Stimulated activated CD4-positive, alpha-beta T cell treated with anti-CD3 and anti-CD28 coated beads, Interleukin-1b, Interleukin-23, amount 100 ng/mL, for 24 hours (primary cell): ENCODE results near the gene CLSTN2.

Source experiments
- DNase-seq, 4 experiments: peaks; one replicate each; pipeline ENCODE4 v3.0.0-alpha.2; 2020; ENCODE audit warnings: low read depth in 4 of 4, low spot score in 1 of 4

The CLSTN2 gene

GRCh38 chr3:140443073-140443472 lies 508.1 kb downstream of the CLSTN2 start:
- no peak for DNase-seq

- DNase-seq, result no peak
Measured at GRCh38 chr3:140443806-140444205, 508.8 kb downstream of the CLSTN2 start.

DNA sequence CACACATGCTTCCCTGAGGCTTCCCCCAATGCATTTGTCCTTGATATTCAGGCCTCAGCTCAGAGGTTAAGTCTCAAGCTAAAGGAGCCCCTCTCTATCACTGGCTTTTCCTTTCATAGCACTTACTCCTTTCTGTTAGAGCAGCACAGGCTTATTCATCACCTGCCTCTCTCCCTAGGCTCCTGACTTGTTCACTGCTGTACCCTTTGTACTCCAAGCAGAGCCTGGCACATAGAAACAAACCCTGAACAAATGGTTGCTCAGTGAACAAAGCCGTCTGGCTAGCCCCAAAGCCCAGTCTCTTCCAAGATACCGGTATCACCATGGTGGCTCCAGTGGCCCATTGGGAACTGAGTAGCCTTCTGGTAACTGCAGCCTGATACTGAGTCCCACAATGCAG lies 511.7 kb downstream of the CLSTN2 start:
- no peak for DNase-seq

DNA sequence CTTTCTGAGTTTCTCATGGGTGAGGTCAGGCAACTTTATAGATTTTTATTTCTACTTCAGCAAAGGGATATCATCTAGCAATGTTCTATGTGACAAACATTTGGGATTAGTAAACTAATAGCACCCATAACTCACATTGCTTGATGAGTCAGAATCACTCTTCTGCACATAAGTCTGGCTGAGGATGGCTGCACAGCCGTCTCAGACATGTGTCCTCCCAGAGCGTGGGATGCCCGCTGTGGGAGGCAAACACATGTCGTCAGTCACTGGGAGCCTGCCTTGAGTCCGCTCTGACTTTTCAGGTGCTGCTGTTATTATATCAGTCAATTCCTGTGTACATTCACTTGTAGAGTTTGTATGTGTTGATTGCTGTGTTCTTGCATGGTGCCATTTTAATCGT lies 512.2 kb downstream of the CLSTN2 start:
- no peak for DNase-seq

- DNase-seq, result no peak
Measured at GRCh38 chr3:140448001-140448400, 513.0 kb downstream of the CLSTN2 start.

DNA sequence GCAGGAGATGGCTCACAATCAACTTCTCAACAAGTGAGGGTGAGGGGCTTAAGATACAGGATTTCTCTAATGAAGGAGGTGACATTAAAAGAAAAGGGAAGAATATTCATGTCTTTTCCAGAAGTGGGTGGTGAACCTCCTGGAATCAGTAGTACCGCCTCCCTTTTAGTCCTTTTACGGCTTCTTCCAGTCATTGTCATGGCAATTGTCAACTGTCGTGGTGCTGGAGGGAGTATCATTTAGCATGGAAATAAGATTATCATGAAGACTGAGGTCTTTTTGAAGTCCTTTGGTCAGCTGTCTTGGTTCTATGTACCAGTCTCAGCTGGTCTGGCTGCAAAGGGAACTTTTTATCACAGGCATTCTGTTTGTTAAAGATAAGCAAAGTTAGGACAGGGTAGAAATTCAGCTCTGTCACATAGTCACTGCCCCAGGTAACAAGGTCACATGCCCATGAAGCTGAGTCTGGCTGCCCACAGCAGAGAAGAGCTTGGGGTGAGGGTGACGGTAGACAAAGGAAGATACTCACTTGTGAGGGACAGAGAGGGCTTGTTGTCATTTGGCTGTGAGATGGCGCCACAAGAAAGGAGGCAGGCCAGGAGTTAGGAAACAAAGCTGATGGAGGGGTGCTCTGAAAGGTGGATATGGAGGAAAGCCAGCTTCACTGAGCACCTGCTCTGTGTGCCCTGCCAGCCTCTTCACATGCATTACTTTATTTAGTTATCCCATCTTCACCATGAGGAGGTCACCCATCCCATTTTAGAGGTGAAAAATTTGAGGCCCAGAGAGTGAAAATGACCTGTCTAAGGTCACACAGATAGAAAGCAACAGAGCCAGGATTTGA lies 514.6 kb downstream of the CLSTN2 start:
- DNase-seq, result no peak

DNA sequence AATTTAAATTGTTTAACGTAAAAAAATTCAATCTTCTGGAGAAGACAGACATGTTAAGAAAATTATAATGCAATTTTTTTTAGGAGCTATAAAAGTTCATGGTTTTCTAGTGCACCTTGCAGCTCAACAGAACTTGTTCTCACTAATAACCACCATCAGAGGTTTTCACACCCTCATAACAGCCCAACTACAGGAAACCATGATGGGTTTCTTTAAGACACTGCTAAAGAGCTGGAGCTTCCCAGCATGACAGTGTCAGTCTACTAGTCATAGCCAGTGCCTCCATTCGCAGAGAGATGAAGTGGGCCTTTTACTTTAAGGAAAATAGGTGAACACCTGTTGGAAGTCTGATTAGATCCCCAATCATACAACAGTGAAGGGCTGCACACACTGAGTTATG lies 518.8 kb downstream of the CLSTN2 start:
- no peak for DNase-seq

GRCh38 chr3:140455521-140456214 lies 520.7 kb downstream of the CLSTN2 start:
- DNase-seq, result no peak

- DNase-seq, result no peak
Measured at GRCh38 chr3:140456974-140457373, 522.0 kb downstream of the CLSTN2 start.

- DNase-seq, result no peak
Measured at GRCh38 chr3:140459462-140459861, 524.5 kb downstream of the CLSTN2 start.

DNA sequence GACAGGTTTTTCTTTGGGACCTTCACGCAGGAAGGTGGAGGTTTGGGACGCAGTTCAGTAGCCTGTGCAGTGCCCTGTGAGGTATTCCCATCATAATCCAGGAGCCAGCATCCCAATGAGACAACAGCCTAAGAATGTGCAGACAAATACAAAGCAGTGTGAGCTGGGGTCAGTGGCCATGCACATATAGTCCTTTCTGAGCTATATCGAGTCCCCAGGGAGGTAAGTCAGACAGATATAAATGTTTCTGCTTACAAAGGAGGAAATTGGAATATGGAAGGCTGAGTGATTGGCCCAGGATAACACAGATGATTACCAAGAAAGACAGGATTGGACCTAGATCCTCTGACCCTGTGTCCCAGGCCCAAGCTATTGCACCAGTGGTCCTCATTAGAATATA lies 526.3 kb downstream of the CLSTN2 start:
- no peak for DNase-seq

GRCh38 chr3:140463355-140463754 lies 528.4 kb downstream of the CLSTN2 start:
- DNase-seq, result no peak

GRCh38 chr3:140465988-140466387 lies 531.0 kb downstream of the CLSTN2 start:
- DNase-seq, result no peak

- no peak for DNase-seq
Measured at GRCh38 chr3:140466535-140466934, 531.5 kb downstream of the CLSTN2 start.

DNA sequence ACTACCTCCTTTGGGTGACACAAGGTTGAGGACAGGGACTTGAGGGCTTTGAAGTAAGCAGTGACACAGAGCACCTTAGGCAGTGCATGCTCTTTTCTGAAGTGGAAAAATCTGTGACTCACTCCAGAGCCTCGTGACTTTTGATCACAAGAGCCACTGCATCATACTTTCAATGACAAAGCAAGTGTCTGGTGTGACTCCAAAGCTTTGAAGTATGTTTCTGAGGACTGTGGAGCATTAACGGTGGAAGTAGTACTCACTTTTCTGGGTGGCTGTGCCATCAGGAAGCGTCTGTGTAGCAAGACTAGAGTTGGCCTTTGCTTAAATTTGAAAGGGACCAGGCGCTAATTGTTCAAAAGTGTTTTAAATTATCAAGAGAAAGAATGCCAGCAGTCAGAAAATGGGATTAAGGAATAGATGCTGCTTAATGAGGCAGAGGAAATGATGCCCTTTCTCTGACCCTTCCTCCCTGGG lies 532.2 kb downstream of the CLSTN2 start:
- no peak for DNase-seq

DNA sequence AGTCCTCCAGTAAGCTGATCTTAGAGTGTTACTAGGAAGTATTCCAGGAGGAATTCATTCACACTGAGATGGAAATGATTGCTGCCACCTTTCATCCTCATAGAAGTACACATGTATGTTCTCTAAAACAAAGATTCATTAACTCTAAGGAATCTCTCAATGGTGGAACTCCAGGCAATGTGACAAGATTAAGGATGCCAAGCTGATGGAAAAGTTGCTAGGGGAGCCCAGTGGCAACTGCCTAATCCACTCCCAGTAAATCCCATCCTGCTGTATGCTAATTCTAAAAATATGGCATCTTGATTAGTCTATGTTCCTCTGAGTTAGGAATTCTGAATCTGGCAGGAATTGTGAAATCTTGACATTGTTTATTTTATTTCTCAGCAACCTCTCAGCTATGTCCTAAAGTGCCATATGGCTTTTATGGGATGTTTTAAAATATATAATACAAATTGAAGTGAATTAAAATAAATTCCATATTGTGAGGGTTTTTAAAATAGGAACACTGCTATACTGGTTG lies 532.9 kb downstream of the CLSTN2 start:
- no peak for DNase-seq

DNA sequence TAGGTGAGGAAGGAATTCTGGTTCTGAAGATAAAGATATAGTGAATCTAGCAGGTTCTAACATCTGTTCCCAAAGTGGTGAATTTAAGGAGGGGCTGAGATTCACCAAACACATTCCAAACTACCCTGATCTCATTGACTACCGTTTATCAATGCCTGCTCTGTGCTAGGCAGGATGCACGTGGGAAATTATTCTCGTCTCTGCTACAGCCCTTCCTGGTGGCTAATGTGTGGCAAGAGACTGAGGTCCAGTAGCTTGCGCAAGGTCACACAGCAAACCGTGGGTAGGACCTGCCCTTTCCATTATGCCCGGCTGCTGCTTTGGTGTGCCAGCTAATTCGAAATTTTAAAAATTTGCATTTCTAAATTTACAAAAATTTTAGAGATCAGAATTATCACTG lies 533.4 kb downstream of the CLSTN2 start:
- no peak for DNase-seq

DNA sequence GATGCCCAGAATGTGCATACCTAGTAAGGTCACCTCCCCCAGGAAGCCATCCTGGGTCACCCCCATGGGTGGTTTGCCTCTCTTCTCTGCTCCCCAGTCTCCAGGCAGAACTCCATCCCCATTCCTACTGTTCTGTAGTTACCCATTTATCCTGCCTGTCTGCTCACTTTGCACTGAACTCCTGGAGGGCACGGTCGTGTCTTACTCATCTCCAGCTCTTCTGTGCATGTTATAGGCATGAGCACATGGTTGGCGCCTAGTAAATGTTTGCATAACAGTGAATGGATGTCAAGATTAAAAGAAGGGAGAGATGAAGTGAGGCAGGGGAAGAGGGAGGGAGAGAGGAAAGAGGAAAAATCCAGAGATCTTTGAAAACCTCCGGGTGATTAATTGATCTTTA lies 534.5 kb downstream of the CLSTN2 start:
- no peak for DNase-seq

DNA sequence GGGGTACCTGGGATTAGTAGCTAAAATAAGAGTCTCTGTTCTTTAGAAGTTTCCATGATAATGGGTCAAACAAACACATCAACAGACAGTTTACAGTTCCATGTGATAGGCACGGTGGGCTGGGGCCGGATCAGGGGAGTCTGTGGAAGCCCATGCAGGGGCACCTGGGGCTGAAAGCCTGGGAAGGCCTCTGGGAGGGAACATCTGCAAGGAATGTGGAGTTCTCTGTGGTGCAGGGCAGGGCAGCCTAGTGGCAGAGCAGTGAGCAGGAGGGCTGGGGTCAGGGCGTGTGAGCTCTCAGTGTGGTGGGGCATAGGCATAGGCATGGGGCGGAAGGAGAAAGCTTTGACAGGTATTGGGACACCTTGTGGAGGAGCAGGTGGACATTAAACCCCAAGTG lies 535.2 kb downstream of the CLSTN2 start:
- no peak for DNase-seq

DNA sequence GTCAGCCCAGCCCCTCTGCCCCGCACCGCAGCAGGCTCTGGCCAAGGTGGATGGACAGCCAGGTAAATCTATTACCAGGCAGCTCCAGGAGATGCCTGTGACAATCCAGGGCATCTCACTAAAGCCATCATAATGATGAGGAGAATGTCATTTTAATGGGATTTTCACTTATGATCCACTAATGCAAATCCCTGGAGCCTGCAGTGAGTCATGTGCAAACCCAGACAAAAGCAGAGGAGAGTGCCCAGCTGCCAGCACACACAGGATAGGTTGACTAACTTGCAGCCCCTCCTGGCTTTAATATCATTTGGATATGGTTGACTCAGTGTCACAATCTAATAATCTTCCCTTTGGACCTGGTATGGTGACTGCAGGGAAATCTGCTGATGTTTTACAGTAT lies 536.0 kb downstream of the CLSTN2 start:
- DNase-seq, result no peak

GRCh38 chr3:140472306-140473020 lies 537.5 kb downstream of the CLSTN2 start:
- DNase-seq, result no peak

GRCh38 chr3:140487566-140487965 lies 552.6 kb downstream of the CLSTN2 start:
- DNase-seq, result no peak
